Thyroid gland (tissue), 4 donors: ENCODE results near the gene TSPAN9. TPM values are rescaled to one million over a fixed set of nuclear protein-coding genes. Genes with fewer than 3 reads are reported as not detected.

Source experiments
- DNase-seq, 2 donors: peaks; one replicate each; pipeline ENCODE4 v3.0.0-alpha.2; 2019
- H3K27ac ChIP-seq, 3 donors: fragments of 200-600 bp; sonication (generic); 1 replicate in 2 of 3; 2 replicates in 1 of 3; pipeline ENCODE4 v1.5.1; 2016 to 2019; ENCODE audit warnings: mild to moderate bottlenecking in 1 of 3, moderate library complexity in 1 of 3
- H3K27me3 ChIP-seq: fragments of 200-600 bp; sonication (generic); one replicate; pipeline ENCODE4 v1.5.1; 2019
- H3K36me3 ChIP-seq, 2 donors: fragments of 200-600 bp; sonication (generic); one replicate each; pipeline ENCODE4 v1.5.1; 2016 to 2019
- H3K4me1 ChIP-seq, 2 donors: fragments of 200-600 bp; sonication (generic); one replicate each; pipeline ENCODE4 v1.5.1; 2017 to 2019
- H3K4me3 ChIP-seq, 3 donors: fragments of 200-600 bp; sonication (generic); replicated peaks in 1 of 3; 1 replicate in 2 of 3; 2 replicates in 1 of 3; pipeline ENCODE4 v1.5.1; 2016; ENCODE audit warnings: mild to moderate bottlenecking in 1 of 3
- H3K9me3 ChIP-seq: fragments of 200-600 bp; sonication (generic); one replicate; pipeline ENCODE4 v1.5.1; 2017
- POLR2A ChIP-seq, 2 donors: fragments of 450-650 bp; IDR thresholded peaks; one replicate each; pipeline ENCODE4 v1.6.1; 2017; ENCODE audit warnings: antibody characterized with exemption in 2 of 2, mild to moderate bottlenecking in 2 of 2, moderate library complexity in 1 of 2
- WGBS, 2 donors: methylation state at CpG; one replicate each; pipeline ENCODE4 v1.1.5; 2017; 5-methylcytosine and 5-hydroxymethylcytosine counted together
- intact Hi-C: fragments of 100-400 bp; cut with DNase I; formaldehyde crosslinking; loops from one replicate; pipeline ENCODE4 v1.15.1; 2023
- total RNA-seq, 4 donors: library from RNA; depleted of rRNA; stranded (reverse); fragments of >200 nt; gene quantifications; one replicate each; pipeline ENCODE4 v1.2.3, GENCODE V29; 2016
- TF ChIP-seq, protein P1 (sequence below), 6 experiments: fragments of 200-600 bp in 3 of 6; fragments of 450-650 bp in 3 of 6; sonication (generic) in 3 of 6; IDR thresholded peaks; one replicate each; pipeline ENCODE4 v1.5.1; 2016 to 2019; ENCODE audit warnings: antibody characterized with exemption in 6 of 6, mild to moderate bottlenecking in 2 of 6, inconsistent platforms in 1 of 6, moderate library complexity in 1 of 6

Gene TSPAN9
- total RNA-seq, 4 donors from 2014 or later, result 26.9 to 47.5 (median 33.2) TPM

DNA sequence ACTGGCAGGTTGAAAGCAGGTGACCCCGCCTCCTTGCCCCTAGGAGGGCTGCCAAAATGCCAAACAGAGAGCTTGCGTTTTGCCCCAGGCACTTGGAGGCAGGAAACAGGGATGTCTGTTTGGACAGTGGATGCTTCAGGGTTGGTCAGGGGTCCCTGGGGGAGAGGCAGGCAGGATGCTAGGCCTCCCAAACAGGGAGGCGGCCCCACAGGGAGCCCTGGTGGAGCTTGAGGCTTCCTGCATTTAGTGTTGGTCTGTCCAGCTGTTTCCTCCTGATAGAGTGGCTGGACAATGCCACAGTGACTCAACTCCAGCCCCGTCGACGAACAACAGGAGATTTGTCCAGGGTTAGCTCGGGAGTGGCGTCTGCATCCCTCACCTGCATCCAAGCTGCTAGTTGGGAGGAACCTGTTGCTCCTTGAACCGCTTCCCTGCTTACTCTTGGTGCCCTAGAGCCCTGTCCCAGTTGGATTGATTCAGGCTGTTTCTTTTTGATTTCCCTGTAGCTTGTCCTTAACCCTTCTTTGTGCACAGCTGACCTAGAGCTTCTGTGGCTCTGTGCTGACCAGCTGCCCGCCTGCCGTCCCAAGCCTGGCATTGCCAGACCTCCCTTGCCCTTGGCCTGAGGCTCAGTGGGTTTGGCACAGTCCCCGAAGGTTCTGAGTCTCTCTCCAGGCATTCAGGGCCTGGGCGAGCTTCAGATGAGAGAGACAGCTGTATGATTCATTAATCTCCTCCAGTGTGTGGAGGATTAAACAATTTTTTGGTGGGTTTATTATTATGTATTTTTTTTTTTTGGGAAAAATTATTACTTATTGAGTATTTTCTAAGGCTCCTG is 45.9 kb downstream of the TSPAN9 start:
- Histone ChIP-seq H3K9me3 (no peaks in the 10 kb centered on the region), H3K4me1 (peaks cover 16 to 46% of the 10 kb centered on the region in 2 donors), H3K36me3 (no peaks in the 10 kb centered on the region), H3K4me3 (no peak overlapping the region), H3K27ac (peak overlapping the region in 1 of 3 donors; percentile 38), H3K27me3 (no peaks in the 10 kb centered on the region)
- WGBS, 2 donors, result 70 to 79% methylated on average over 11 to 13 of the region's 13 CpGs
- DNase-seq, result peak; percentile 18 to 45
- TF ChIP-seq, protein P1, sequence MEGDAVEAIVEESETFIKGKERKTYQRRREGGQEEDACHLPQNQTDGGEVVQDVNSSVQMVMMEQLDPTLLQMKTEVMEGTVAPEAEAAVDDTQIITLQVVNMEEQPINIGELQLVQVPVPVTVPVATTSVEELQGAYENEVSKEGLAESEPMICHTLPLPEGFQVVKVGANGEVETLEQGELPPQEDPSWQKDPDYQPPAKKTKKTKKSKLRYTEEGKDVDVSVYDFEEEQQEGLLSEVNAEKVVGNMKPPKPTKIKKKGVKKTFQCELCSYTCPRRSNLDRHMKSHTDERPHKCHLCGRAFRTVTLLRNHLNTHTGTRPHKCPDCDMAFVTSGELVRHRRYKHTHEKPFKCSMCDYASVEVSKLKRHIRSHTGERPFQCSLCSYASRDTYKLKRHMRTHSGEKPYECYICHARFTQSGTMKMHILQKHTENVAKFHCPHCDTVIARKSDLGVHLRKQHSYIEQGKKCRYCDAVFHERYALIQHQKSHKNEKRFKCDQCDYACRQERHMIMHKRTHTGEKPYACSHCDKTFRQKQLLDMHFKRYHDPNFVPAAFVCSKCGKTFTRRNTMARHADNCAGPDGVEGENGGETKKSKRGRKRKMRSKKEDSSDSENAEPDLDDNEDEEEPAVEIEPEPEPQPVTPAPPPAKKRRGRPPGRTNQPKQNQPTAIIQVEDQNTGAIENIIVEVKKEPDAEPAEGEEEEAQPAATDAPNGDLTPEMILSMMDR (IDR thresholded peaks at IDR 0.05), result no peak
- no peak for TF ChIP-seq POLR2A (IDR thresholded peaks at IDR 0.05)
- intact Hi-C loops, result no loop called here

DNA sequence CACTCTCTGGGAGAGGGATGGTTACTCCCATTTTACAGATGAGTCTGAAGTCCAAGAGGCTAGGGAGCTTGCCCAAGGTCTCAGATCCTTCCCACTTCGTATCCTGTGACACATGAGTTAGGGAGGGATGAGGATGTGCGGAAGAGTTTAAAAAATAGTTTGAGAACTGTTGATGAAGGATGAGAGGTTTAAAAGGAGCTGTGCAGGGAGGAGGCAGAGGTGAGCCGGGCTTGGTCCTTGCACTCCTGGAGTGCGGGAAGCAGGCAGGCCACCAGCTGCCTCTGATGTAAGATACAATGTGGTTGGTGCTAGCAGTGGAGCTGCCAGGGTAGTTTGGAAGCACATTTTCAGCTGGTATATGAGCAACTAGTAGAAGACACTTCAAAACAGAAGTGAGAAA is 46.5 kb downstream of the TSPAN9 start:
- peak overlapping the region in 1 of 3 donors; percentile 38 for H3K27ac ChIP-seq
- no peaks in the 10 kb centered on the region for H3K9me3 ChIP-seq
- intact Hi-C loops, result no loop called here
- 61 to 66% methylated on average over 4 of the region's 4 CpGs for whole genome bisulfite sequencing, 2 donors
- no peaks in the 10 kb centered on the region for H3K36me3 ChIP-seq
- DNase-seq, result no peak
- H3K27me3 ChIP-seq, result no peaks in the 10 kb centered on the region
- H3K4me3 ChIP-seq, result no peak overlapping the region
- no peak for TF ChIP-seq POLR2A (IDR thresholded peaks at IDR 0.05)
- TF ChIP-seq, protein P1 (IDR thresholded peaks at IDR 0.05), result no peak
- peaks cover 16 to 41% of the 10 kb centered on the region in 2 donors for H3K4me1 ChIP-seq

DNA sequence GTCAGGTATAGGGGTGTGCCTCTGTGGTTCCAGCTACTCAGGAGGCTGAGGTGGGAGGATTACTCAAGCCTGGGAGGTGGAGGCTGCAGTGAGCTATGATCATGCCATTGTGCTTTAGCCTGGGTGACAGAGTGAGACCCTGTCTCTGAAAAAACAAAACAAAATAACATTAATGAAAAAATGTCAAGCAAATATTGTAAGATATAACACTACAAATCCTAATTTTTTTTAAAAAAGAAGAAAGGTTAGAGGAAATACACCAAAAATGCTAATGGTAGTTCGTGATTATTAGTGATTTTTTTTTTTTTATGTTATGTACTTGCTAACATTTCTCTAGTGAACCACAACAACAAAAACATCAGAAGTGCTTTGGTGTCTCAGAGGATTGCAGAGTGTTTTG is 47.7 kb downstream of the TSPAN9 start:
- no peak overlapping the region for H3K4me3 ChIP-seq
- no peaks in the 10 kb centered on the region for H3K9me3 ChIP-seq
- H3K36me3 ChIP-seq, result no peaks in the 10 kb centered on the region
- H3K27ac ChIP-seq, result no peak overlapping the region
- peaks cover 8 to 33% of the 10 kb centered on the region in 2 donors for H3K4me1 ChIP-seq
- no peak for TF ChIP-seq POLR2A (IDR thresholded peaks at IDR 0.05)
- TF ChIP-seq, protein P1 (IDR thresholded peaks at IDR 0.05), result no peak
- intact Hi-C loops, result no loop called here
- H3K27me3 ChIP-seq, result no peaks in the 10 kb centered on the region
- DNase-seq, result no peak
- WGBS, 2 donors, result 87 to 93% methylated on average over 1 of the region's 1 CpG

DNA sequence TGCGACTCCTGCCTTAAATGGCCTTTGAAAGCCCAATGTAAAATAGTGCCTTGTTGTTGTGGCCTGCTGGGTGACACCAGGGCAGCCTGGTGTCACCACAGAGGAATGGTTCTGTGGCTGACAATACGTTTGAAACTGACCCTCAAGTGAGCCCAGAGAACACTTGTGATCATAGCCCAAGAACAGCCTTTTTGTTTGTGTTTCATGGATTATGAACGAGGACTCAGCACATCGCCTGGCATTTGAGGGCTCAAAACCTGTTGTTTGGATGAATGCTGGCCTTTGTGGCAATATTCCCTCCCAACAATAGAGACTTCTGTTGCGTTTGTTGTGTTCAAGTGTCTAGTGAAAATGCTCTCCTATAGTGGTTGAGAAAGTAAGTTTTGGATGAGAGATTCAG is 48.5 kb downstream of the TSPAN9 start:
- H3K36me3 ChIP-seq, result no peaks in the 10 kb centered on the region
- intact Hi-C loops, result no loop called here
- 45 to 57% methylated on average over 5 of the region's 5 CpGs for WGBS, 2 donors
- H3K9me3 ChIP-seq, result no peaks in the 10 kb centered on the region
- H3K4me1 ChIP-seq, result peaks cover under 1 to 30% of the 10 kb centered on the region in 2 donors
- DNase-seq, result no peak
- TF ChIP-seq, protein P1 (IDR thresholded peaks at IDR 0.05), result no peak
- no peak for TF ChIP-seq POLR2A (IDR thresholded peaks at IDR 0.05)
- H3K27me3 ChIP-seq, result no peaks in the 10 kb centered on the region
- no peak overlapping the region for H3K4me3 ChIP-seq
- no peak overlapping the region for H3K27ac ChIP-seq

GRCh38 chr12:3127832-3128231 is 50.7 kb downstream of the TSPAN9 start:
- intact Hi-C loops, result no loop called here
- Histone ChIP-seq H3K4me1 (peaks cover 6 to 24% of the 10 kb centered on the region in 2 donors), H3K27ac (no peak overlapping the region), H3K27me3 (no peaks in the 10 kb centered on the region), H3K4me3 (no peak overlapping the region), H3K36me3 (no peaks in the 10 kb centered on the region), H3K9me3 (no peaks in the 10 kb centered on the region)
- DNase-seq, result no peak
- WGBS, 2 donors, result 89 to 90% methylated on average over 10 of the region's 10 CpGs
- TF ChIP-seq, protein P1 (IDR thresholded peaks at IDR 0.05), result no peak
- TF ChIP-seq POLR2A (IDR thresholded peaks at IDR 0.05), result no peak
